Spleen (tissue), 11 donors: ENCODE data around the gene SEMA3B. TPM values are rescaled to one million over a fixed set of nuclear protein-coding genes. Genes with fewer than 3 reads are reported as not detected.

Experiments used
- DNase-seq: peaks from one replicate; pipeline ENCODE4 v3.0.0-alpha.2; 2020
- H3K27ac ChIP-seq, 8 donors: fragments of 200-600 bp; sonication (generic) in 7 of 8; 1 replicate in 4 of 8; 2 replicates in 4 of 8; pipeline versions ENCODE4 v1.5.0 to v1.8.0; 2016 to 2021; ENCODE audit warnings: inconsistent platforms in 4 of 8, mild to moderate bottlenecking in 4 of 8, moderate library complexity in 1 of 8
- H3K27me3 ChIP-seq, 7 donors: fragments of 200-600 bp; sonication (generic) in 6 of 7; replicated peaks in 1 of 7; 1 replicate in 4 of 7; 2 replicates in 3 of 7; pipeline versions ENCODE4 v1.5.0 to v1.8.0; 2016 to 2021; ENCODE audit warnings: inconsistent platforms in 3 of 7, mild to moderate bottlenecking in 1 of 7
- H3K36me3 ChIP-seq, 6 donors: fragments of 200-600 bp; sonication (generic) in 5 of 6; 1 replicate in 4 of 6; 2 replicates in 2 of 6; pipeline versions ENCODE4 v1.5.0 to v1.8.0; 2016 to 2021; ENCODE audit warnings: inconsistent platforms in 2 of 6
- H3K4me1 ChIP-seq, 6 donors: fragments of 200-600 bp; sonication (generic) in 5 of 6; 1 replicate in 3 of 6; 2 replicates in 3 of 6; pipeline versions ENCODE4 v1.5.0 to v1.8.0; 2016 to 2021; ENCODE audit warnings: inconsistent platforms in 3 of 6
- H3K4me3 ChIP-seq, 8 donors: fragments of 200-600 bp; sonication (generic) in 7 of 8; 1 replicate in 4 of 8; 2 replicates in 4 of 8; pipeline versions ENCODE4 v1.5.0 to v1.8.0; 2016 to 2021; ENCODE audit warnings: inconsistent platforms in 4 of 8, mild to moderate bottlenecking in 4 of 8, moderate library complexity in 2 of 8
- H3K9me3 ChIP-seq, 8 donors: fragments of 200-600 bp; sonication (generic) in 7 of 8; 1 replicate in 4 of 8; 2 replicates in 4 of 8; pipeline versions ENCODE4 v1.5.0 to v1.8.0; 2016 to 2021; ENCODE audit warnings: inconsistent platforms in 4 of 8
- CTCF ChIP-seq, 11 experiments: fragments of 200-600 bp in 7 of 11; fragments of 450-650 bp in 4 of 11; sonication (generic) in 4 of 11; IDR thresholded peaks in 8 of 11; conservative IDR thresholded peaks in 3 of 11; 1 replicate in 7 of 11; 2 replicates in 4 of 11; pipeline versions ENCODE4 v1.4.0 to v1.8.0; 2016 to 2021; ENCODE audit warnings: antibody characterized with exemption in 11 of 11, inconsistent platforms in 4 of 11, mild to moderate bottlenecking in 1 of 11
- POLR2A ChIP-seq, 3 donors: fragments of 450-650 bp; IDR thresholded peaks; one replicate each; pipeline ENCODE4 v1.5.1; 2017; ENCODE audit warnings: antibody characterized with exemption in 3 of 3, mild to moderate bottlenecking in 1 of 3
- POLR2AphosphoS5 ChIP-seq, 3 donors: sonication (generic); formaldehyde crosslinking; IDR thresholded peaks; one replicate each; pipeline ENCODE4 v1.5.1; 2017; ENCODE audit warnings: antibody characterized with exemption in 3 of 3
- WGBS, 5 donors: extraction: QIAGEN DNeasy Blood & Tissue Kit in 3 of 5; methylation state at CpG; one replicate each; pipeline versions ENCODE4 v1.1.5 to v1.1.7; 2013 to 2018; 5-methylcytosine and 5-hydroxymethylcytosine counted together
- intact Hi-C: fragments of 100-400 bp; cut with DNase I; formaldehyde crosslinking; loops from one replicate; pipeline ENCODE4 v1.15.0; 2023; ENCODE audit warnings: low total_unique reads
- polyA plus RNA-seq, 3 donors: library from polyadenylated mRNA; stranded (reverse); fragments of 200-250 nt; gene quantifications; one replicate each; pipeline ENCODE4 v1.2.1, GENCODE V29; 2013
- total RNA-seq, 7 donors: library from RNA; depleted of rRNA in 3 of 7; stranded (reverse); fragments of >200 nt in 3 of 7; fragmentation: NEBNext Ultra II Directional in 4 of 7; extraction: Animal tissue kit (Norgen Biotek cat#: 25700) in 4 of 7; gene quantifications; one replicate each; pipeline versions ENCODE4 v1.1.0 to v1.2.1, GENCODE V29; 2016 to 2021
- donor health status: healthy with polysubstance abuse.
- donor health status: DM: no; HTN: no; CAD: no; lungs with moderate emphysema.
- donor health status: DM: no; HTN: no; CAD: no.
- donor health status: Bipolar disorder and iron deficiency.
- donor health status: healthy.
- donor health status: DM: no; HTN: no; CAD: no.
- donor health status: DM: yes; HTN: yes; CAD: no.

SEMA3B gene
- total and polyA plus RNA-seq, 10 donors = 2.2 to 14.5 (median 4.0) TPM

GRCh38 chr3:50272911-50273688 is 4.2 kb downstream of the SEMA3B start:
- Histone ChIP-seq H3K4me1 (peaks cover 14 to 78% (median 53%) of the 10 kb centered on the region in 6 donors), H3K9me3 (no peaks in the 10 kb centered on the region), H3K27ac (peak overlapping the region in 1 of 8 donors; percentile 46), H3K36me3 (no peaks in the 10 kb centered on the region), H3K4me3 (peak overlapping the region in 7 of 8 donors; percentile 10 to 56 (median 16)), H3K27me3 (peaks cover 5 to 52% (median 41%) of the 10 kb centered on the region in 7 donors)
- DNase-seq = peak; percentile 97
- intact Hi-C loops = loop anchor here (2.0 to 10.0 kb wide), 3 partner anchors 46 to 148 kb away; partner anchors contain the start of gene GNAT1
- no peak for TF ChIP-seq POLR2A (IDR thresholded peaks at IDR 0.05)
- peak; percentile 73 to 85 (median 77) for TF ChIP-seq POLR2AphosphoS5 (IDR thresholded peaks at IDR 0.05)
- peak; percentile 99 to 100 (median 99) for TF ChIP-seq CTCF (IDR thresholded peaks at IDR 0.05 in 8 of 11, conservative IDR thresholded peaks at IDR 0.05 in 3 of 11)
- 4 to 9% (median 5%) methylated on average over 37 to 61 of the region's 61 CpGs for WGBS, 5 donors

GRCh38 chr3:50273689-50274065 is 4.7 kb downstream of the SEMA3B start:
- no peak for DNase-seq
- intact Hi-C loops = loop anchor here (2.0 to 10.0 kb wide), 3 partner anchors 46 to 149 kb away; partner anchors contain the start of gene GNAT1
- H3K4me1 ChIP-seq = peaks cover 10 to 72% (median 51%) of the 10 kb centered on the region in 6 donors
- peak overlapping the region in 5 of 8 donors; percentile 10 to 56 (median 16) for H3K4me3 ChIP-seq
- no peaks in the 10 kb centered on the region for H3K9me3 ChIP-seq
- H3K36me3 ChIP-seq = no peaks in the 10 kb centered on the region
- H3K27ac ChIP-seq = no peak overlapping the region
- TF ChIP-seq POLR2AphosphoS5 (IDR thresholded peaks at IDR 0.05) (no peak), CTCF (IDR thresholded peaks at IDR 0.05 in 8 of 11, conservative IDR thresholded peaks at IDR 0.05 in 3 of 11) (no peak), POLR2A (IDR thresholded peaks at IDR 0.05) (no peak)
- WGBS, 5 donors = 36 to 63% (median 42%) methylated on average over 15 to 31 of the region's 31 CpGs
- peaks cover 5 to 54% (median 41%) of the 10 kb centered on the region in 7 donors for H3K27me3 ChIP-seq

- DNase-seq = peak; percentile 89
- H3K27ac ChIP-seq = no peak overlapping the region
- peak in 1 of 3 donors; percentile 27 for TF ChIP-seq POLR2AphosphoS5 (IDR thresholded peaks at IDR 0.05)
- TF ChIP-seq POLR2A (IDR thresholded peaks at IDR 0.05) = no peak
- TF ChIP-seq CTCF (IDR thresholded peaks at IDR 0.05 in 8 of 11, conservative IDR thresholded peaks at IDR 0.05 in 3 of 11) = peak; percentile 42 to 89 (median 80)
- WGBS, 5 donors = 12 to 24% (median 15%) methylated on average over 20 to 26 of the region's 26 CpGs
- H3K4me3 ChIP-seq = peak overlapping the region in 2 of 8 donors; percentile 6 to 54
- H3K9me3 ChIP-seq = no peaks in the 10 kb centered on the region
- peaks cover 5 to 54% (median 41%) of the 10 kb centered on the region in 7 donors for H3K27me3 ChIP-seq
- H3K4me1 ChIP-seq = peaks cover 10 to 63% (median 48%) of the 10 kb centered on the region in 6 donors
- intact Hi-C loops = loop anchor here (5.0 to 10.0 kb wide), 2 partner anchors 47 to 150 kb away; no protein-coding TSS in a partner anchor
- H3K36me3 ChIP-seq = no peaks in the 10 kb centered on the region
Measured at GRCh38 chr3:50274371-50275104, 5.6 kb downstream of the SEMA3B start.
